Fibroblast of villous mesenchyme (primary cell): Measurements from ENCODE around the gene ITGA2. TPM values are rescaled to one million over a fixed set of nuclear protein-coding genes. Genes with fewer than 3 reads are reported as not detected.

Experiments used
- DNase-seq: peaks from one replicate; pipeline ENCODE4 v3.0.0-alpha.2; 2010; ENCODE audit warnings: low read depth
- H3K4me3 ChIP-seq: 2 replicates; pipeline ENCODE4 v1.5.1; 2011; ENCODE audit warnings: low read depth, mild to moderate bottlenecking, low read length
- CTCF ChIP-seq: IDR thresholded peaks from 2 replicates; pipeline ENCODE4 v1.5.1; 2012; ENCODE audit warnings: low read depth, mild to moderate bottlenecking, low read length; ENCODE audit not compliant: insufficient read depth
- total RNA-seq: library from RNA; depleted of rRNA; stranded (reverse); fragments of >200 nt; gene quantifications from 2 replicates; pipeline ENCODE4 v1.2.3, GENCODE V29; 2012

The ITGA2 gene
- total RNA-seq, 1 donor = 35.0 TPM

GRCh38 chr5:53011233-53011632, 22.1 kb downstream of the ITGA2 start:
- DNase-seq = no peak
- no peak for TF ChIP-seq CTCF
- H3K4me3 ChIP-seq = no peak overlapping the region

- no peak overlapping the region for H3K4me3 ChIP-seq
- DNase-seq = no peak
- TF ChIP-seq CTCF = no peak
Observed at GRCh38 chr5:53013857-53014256, 24.7 kb downstream of the ITGA2 start.

GRCh38 chr5:53017383-53017782, 28.2 kb downstream of the ITGA2 start:
- no peak overlapping the region for H3K4me3 ChIP-seq
- TF ChIP-seq CTCF = no peak

GRCh38 chr5:53017794-53018391, 28.7 kb downstream of the ITGA2 start:
- no peak overlapping the region for H3K4me3 ChIP-seq
- no peak for TF ChIP-seq CTCF
- DNase-seq = no peak

More at GRCh38 chr5:53017383-53017782, 28.2 kb downstream of the ITGA2 start:
- no peak for DNase-seq

GRCh38 chr5:53019320-53019719, 30.2 kb downstream of the ITGA2 start:
- no peak for TF ChIP-seq CTCF
- no peak overlapping the region for H3K4me3 ChIP-seq
- peak; percentile 81 for DNase-seq

GRCh38 chr5:53022930-53023511, 33.9 kb downstream of the ITGA2 start:
- TF ChIP-seq CTCF = no peak
- no peak overlapping the region for H3K4me3 ChIP-seq
- DNase-seq = no peak

- TF ChIP-seq CTCF = no peak
- no peak overlapping the region for H3K4me3 ChIP-seq
- peak; percentile 93 for DNase-seq
Observed at GRCh38 chr5:53023969-53024368, 34.8 kb downstream of the ITGA2 start.
